SW 1271 (cell line): ENCODE measurements around the gene APOBEC3G.

ENCODE experiments used
- DNase-seq, 2 experiments: peaks; one replicate each; lab custom pipeline; 2025; lab: John Stamatoyannopoulos, UW

Gene APOBEC3G

DNA sequence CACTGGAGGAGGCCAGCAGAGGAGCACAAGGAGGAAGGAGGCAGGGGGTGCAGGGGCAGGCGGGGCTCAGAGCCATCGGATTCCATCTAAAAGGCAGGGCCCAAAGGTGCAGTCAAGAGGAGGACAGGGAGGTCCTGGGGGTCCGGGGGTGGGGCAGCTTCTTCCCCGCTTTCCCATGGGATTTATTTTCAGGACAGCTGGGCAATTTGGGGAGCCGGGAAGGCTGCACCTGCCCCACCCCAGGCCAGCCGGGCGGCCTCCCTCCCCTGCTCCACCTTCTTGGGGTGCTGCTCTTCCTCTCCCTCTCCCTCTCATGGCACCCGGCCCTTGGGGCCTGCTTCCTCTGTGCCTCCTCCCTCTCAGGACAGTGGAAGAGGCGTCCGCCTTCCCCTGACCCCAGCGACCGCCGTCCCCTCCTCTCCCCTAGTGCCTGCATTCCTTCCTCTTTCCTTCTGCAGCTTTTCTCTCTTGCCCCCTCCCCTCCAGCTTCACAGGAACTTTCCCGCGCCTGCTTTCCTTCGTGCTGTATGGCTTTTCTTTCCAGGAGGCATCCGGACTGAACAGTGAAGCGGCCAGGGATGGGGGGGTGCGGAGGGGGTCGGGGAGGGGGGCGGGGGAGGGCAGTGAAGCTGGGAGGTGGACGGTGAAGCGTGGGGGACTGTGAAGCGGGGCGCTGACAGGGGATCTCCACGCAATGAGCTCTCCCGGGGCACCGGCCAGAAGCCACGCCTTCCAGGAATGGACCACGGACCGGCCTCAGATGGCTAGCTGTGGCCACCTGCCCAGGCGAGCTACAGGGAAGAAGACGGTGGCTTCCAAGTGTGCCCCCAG lies 46.9 kb downstream of the APOBEC3G start:
- no peak for DNase-seq

DNA sequence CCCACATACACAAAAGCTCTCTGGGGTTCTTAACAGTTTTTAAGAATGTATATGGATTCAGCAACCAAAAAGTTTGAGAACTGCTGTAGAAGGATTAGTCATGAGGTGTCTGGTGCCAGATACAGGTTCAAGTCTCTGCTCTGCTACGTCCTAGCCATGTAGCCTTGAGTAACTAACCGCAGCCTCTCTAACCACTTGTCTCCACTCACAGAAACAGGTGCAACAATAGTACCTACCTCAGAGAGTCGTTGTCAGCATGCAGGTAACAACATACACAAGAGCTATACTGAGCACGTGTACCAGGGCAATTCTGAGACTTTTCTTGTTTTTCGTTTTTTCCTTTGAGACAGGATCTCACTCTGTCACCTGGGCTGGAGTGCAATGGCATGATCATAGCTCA lies 48.5 kb downstream of the APOBEC3G start:
- no peak for DNase-seq

DNA sequence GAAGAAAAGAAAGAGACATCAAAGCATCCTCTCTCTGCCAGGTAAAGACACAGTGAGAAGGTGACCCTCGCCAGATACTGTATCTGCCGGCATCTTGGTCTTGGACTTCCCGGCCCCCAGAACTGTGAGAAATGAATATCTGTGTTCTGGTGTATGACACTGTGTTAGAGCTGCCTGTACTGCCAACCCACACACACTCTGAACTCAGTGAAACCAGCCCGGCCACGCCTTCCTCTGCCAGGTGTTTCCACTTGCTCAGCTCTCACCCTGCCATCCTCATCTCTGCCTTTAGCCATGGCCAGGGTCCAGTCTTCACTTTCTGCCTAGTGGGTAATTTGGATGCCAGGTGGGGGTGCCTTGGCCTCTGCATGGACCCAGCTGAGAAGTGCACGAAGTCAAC lies 51.4 kb downstream of the APOBEC3G start:
- no peak for DNase-seq

DNA sequence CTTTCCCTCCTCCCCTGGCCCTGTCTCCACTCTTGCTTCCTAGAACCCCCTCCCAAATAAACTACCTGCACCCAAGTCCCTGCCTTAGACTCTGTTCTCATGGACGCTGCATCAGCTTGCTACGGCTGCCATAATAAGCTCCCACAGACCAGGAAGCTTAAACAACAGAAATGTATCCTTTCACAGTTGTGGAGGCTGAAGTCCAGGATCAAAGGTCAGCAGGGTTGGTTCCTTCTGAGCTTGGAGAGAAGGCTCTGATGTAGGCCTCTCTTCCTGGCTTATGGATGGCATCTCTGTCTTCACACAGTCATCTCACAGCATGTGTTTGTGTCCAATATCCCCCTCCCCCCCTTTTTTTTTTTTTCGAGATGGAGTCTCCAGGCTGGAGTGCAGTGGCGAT lies 52.0 kb downstream of the APOBEC3G start:
- DNase-seq: no peak

DNA sequence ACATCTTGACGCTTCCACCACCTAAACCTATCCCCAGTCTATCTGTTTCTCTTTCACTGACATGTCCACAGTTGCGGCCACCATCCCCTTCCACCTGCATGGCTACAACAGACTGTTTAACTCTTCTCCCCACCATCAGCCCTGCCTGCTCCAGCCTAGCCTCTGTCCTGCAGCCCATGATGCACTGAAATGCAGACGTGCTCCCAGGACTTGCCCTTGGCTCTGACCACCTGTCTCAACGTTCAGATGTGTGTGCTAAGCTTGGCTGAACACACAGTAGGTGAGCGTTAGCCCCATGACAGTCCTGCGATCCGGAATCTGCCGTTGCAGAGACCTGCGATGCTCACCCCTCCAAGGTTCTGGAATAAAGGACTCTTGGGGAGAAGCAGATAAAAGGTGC lies 52.7 kb downstream of the APOBEC3G start:
- no peak for DNase-seq

DNA sequence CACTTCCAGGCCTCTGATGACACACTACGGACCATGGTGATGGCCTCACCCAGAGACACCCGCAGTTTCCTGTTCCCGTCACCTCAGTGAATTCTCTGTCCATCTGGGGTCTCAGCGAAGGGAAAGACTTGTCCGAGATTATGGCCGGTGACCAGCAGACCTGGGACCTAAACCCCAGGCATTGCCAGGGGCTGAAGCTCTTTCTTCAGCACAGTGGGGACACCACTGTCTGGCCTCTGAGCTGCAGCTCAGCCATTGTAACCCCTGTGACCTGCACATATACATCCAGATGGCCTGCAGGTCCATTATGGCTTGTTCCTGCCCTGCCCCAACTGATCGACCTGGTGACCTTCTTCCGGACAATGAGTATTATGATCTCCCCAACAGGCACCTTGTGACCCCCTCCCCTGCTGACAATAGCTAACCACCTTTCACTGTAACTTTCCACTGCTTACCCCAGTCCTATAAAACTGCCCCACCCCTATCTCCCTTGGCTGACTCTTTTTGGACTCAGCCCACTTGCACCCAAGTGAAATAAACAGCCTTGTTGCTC lies 53.2 kb downstream of the APOBEC3G start:
- no peak for DNase-seq

DNA sequence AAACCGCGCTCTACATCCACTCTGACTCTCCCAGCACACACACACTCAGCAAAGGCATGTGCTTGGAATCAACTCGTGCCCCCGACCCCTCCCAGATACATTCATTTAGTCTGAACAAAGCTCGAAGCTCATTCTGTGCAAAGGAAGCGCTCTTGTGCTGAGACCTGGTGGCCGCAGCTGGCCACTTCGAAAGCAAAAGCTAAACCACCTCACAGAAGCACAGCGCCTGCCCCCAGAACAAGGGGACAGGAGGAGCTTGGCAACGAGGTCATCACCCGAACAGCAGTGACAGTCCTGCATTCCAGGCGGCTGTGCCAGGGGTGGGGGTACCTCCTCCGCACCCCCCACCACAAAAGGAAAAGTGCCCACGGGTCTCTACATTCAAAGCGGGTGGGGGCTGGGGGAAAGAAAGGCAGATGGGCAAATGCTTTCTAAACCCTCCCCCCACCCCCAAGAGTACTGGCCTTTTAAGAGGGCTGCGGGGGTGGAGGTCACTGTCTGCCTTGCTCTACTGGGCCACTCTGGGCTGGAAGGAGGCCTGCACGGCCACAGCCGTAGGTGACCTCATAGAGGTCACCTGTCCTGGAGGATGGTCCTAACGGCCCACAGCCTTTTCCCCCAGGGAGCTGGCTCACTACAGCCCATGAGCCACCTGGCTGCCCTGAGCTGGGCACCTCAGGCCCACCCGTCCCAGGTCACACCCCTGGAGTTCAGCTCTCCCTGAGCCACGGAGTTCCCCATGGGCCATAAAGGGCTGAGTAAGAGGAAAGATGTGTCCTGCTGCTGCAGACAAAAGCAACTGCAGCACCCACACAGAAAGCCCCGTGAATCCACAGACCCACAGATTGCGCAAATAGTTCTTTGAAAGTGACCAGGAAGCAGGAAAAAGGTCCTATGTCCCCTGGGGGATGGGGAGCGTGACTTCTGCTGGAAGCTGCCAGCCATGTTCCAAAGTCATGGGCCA lies 54.1 kb downstream of the APOBEC3G start:
- no peak for DNase-seq

DNA sequence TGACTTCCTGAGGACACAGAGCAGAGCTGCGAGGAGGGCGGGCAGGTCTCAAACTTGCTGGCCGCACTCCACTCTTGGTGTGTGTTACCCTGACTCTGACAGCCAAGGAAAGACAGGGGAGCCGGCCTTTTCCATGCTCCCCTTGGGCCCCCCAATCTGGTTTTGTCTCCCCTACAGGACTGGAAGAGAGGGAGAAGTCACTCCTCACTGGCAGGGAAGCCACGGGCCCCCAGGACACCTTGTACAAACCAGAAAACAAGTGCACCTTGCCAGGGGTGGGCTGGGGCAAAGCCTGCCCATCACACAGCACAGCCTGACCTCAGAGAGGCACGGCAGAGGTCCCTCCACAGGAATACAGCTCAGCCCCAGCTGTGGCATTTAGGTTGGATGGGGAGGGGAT lies 55.2 kb downstream of the APOBEC3G start:
- DNase-seq: no peak

DNA sequence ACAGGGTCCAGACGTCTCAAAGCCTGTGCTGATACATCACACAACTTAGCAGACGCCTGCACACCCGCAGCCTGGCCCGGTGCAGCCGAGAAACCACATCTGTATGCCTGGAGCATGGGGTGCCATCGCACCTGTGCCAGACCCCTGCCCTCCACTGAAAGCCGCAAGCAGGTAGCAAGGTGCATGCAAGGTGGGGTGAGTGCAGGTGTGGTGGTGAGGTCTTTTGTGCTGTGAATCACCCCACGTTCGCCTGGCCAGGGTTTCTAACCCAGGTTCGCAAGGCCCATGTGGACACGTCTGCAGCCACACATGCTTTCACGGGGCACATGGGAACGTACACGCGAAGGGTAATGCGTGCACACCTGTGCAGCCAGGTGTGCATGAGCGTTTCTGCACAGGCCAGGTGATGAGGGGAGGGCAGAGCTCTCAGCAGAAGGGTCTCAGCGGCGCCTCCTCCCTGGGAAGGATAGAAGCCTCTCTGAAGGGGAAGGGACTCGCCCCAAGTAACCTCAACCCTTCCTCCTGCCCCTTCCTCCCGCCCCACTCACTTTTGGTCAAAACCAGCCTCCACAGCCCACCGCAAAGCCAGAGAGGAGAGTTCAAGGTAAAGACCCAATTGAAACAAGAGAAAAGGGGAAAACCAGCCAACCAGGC lies 55.9 kb downstream of the APOBEC3G start:
- no peak for DNase-seq

DNA sequence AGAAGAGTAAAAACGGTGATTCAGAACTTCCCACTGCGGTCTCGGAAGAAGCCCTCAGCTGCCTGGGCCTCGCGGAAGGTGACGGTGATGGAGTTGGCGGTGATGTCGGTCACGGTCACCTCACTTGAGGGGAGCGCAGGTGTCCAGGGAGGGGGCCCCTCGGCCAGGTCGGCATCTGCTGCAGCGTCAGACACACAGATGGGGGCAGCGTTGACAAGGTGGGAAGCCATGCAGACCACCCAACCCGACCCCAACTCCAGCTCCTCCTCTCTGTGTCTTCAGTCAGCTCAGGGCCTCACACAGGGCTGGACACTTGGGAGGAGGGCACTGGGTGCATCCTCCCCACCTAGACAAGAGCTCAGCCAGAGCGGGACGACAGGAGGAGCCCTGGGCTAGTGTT lies 56.8 kb downstream of the APOBEC3G start:
- DNase-seq: no peak

DNA sequence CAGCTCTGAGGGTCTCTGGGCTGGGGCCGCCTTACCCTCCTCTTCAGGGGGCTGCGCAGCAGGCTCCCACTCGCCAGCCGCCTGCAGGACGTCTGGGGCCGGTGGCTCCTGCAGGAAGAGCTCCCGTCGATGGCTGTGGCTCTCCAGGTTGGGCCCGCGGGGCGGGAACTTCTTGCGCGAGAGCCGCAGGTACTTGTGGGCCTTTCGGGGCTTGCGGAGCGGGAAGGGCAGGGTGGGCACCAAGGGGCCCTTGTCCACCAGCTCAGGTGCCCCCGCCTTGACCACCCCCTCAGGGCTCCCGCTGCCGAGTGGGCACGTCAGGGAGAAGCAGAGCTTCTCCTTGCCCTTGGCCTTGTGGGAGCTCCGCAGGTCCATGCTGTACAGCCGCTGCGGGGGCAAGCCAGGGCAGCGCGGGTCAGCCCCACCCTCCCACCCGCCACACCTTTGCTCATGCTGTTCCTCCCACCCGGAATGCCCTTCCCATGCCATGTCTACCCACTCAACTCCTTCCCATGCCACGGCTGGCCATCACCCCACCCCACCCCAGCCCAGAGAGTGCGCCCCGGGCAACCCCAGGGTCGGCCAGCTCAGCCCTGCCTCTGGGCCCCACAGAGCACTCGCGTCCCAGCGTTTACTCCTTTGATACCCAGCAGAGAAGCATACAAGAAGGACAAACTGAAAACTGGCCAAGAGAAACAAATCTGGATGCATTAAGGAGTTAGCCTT lies 57.5 kb downstream of the APOBEC3G start:
- no peak for DNase-seq

DNA sequence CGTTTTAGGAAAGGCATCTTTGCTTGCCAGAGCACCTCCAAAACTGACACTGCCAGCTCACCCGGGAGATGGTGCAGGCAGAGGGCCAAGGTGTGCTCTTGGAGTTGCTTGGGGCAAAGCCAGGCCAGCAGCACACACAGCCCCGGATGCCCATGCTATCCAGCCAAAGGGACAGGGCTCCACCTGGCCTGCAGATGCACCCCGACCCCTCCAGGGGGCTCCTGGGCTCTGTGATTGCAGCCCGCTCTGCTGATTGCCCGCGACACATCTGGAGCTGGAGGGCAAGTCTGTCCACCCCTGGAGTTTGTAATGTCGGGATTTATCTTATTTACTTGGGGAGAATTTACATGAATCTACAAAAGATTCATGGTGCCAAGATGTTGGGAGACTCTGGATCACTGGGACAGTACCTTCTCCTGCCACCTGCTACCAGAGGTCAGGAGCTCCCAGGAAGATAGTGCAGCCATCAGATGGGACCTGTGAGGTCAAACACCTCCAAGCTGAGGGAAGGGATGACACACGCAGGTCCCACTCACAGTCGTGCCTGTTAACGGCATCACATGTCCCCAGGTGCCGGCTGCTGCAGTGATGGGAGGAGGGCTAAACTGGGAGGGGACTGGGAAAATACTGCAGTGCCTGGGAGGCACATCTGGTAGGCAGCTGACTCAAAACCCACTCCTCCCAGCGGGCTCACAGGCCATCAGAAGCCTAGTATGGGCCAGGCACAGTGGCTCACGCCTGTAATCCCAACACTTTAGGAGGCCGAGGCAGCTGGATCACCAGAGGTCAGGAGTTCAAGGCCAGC lies 58.2 kb downstream of the APOBEC3G start:
- no peak for DNase-seq

DNA sequence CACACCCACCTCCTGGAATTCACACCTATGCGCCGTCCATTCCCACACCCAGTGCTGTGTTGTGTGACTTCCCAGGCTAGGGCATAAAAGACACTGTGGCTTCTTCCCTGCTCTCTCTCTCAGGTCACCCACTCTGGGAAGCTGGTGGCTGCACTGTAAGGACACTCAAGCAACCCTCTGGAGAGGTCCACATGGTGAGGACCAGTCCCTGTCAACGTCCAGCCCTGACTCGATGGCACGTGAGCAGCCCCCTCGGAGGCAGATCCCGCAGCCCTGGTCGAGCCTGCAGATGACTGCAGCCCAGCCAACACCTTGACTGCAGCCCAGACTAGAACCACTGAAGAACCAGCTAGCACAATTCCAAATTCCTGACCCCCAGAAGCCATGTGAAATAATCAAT lies 59.2 kb downstream of the APOBEC3G start:
- no peak for DNase-seq
